GM21576 (cell line): ENCODE data around the gene IMMP2L.
"Not testable (repeated sequence)": the region's sequence is repeated elsewhere in the genome, so short reads cannot be mapped to it uniquely, and the experiment has no call there.

Experiments used
- ATAC-seq: cut with Tn5 transposase; IDR thresholded peaks from one replicate; pipeline ENCODE4 v1.9.1; 2021; ENCODE audit warnings: mild to moderate bottlenecking, moderate library complexity; ENCODE audit not compliant: unreplicated experiment

Gene IMMP2L

DNA sequence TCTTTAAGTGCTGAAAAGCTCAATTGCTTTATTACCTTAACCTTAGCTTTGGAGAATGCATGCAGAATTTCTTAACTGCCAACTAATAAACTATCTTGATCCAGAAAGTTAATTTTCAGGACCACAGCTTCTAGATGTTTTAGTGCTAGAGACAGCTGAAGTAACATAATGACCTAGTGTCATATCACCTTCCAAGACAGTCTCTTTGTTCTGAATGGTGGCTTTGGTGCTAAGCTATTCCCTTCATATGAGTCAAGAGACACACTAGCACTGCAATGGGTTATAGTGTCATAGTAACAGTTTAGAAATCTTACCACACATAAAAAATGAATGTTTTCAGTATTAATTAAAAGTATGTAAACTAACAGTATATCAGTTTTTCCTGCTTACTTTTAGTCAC is 586.8 kb downstream of the IMMP2L start:
- no peak for ATAC-seq

DNA sequence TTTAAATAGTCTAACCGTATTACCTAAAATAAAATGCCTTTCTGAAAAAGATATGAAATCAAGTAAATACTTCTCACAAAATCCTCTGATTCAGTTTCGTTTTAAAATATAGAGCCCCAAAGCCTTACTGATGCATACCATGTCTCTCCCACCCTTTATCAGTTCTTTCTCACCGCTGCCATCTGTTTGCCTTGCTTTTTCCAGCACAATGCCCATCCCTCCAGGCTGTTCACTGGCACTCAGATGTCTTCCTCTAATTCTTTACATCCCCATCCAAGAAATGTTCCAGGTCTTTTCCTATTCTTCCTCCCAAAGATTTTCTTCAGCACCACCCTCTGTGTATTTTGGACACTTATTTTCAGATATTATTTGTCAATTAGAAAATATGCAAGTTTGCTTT is 587.9 kb downstream of the IMMP2L start:
- no peak for ATAC-seq

DNA sequence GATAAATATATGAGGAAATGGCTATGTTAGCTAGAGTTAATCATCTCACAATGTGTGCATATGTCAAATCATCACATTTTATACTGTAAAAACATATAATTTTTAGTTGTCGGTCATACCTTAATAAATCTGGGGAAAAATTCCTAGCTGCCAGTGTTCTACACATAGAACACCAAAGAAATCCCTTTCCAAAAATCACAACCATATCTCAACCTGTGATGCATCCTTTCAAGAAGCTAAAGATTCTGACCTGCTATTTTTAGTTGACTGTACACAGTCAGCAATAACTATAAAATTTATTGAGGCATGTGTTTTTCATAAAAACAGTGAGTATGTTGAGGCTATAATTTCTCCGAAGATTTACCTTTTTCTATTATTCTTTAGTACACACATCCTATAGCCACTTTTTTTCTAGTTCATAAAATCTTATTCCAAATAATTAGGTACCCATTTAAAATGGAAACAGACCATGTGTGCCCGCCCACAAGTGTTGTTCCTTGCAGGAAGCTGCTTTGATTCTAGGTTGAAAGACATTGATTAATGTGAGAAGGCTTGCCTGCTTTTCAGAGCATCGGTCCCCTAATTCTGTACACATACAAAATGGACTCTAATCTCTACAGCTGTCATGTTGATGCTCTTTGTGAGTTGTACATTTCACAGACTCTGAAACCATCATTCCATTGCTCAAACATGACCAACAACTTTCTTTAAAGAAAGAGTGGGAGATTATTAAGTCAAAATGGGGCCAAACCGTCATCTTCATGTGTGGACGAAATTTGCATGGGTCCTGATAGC is 588.9 kb downstream of the IMMP2L start:
- no peak for ATAC-seq

DNA sequence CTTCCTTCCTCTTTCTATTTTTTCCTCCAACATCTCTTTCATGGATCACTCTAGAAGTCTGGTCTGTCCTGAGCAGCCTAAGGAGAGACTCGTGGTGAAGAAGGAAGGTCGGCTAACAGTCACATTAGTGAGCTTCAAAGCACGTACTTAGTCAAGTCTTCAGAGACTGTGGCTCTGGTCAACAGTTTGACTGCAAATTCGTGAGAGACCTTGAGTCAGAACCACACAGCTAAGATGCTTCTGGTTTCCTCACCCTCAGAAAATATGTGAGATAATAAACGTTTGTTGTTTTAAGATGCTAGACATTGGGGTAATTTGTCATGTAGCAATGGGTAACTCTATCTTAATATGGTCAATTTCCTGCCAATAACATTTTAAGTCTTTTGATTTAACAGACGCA is 597.5 kb downstream of the IMMP2L start:
- ATAC-seq = no peak

DNA sequence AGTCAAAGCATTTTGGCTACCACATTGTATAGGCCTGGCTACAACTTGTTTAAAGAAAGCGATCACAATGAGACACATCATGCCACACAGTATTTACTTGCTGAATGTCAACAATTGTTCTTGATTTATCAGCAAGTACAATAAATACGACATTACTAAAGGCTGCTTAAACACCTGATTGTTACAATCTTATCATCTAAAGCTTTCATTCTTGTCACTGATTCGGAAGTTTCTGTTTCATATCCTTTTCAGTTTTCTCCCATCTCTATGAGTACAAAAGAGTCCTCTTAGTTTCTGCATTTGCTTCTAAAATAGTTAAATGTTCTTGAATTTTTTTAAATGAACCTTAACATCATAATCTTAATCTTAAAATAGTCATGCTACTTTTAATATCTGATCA is 599.5 kb downstream of the IMMP2L start:
- ATAC-seq = no peak

DNA sequence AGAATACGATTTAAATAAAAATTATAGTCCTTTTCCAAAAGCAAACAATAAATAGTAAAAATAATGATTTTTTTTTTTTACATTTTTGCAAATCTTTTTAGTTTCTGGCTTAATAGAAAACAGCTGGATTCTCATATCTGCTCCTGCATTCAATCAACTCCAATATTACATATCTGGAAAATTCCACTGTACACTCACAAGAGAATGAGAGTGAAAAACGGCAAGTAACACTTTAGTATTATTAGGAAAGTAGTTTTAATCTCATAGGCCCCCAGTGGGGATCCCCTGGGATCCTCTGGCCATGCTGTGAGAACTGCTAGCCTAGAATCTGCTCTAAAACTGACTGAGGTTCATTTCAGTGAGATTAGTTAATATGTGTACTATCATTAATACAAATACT is 599.9 kb downstream of the IMMP2L start:
- ATAC-seq = no peak

DNA sequence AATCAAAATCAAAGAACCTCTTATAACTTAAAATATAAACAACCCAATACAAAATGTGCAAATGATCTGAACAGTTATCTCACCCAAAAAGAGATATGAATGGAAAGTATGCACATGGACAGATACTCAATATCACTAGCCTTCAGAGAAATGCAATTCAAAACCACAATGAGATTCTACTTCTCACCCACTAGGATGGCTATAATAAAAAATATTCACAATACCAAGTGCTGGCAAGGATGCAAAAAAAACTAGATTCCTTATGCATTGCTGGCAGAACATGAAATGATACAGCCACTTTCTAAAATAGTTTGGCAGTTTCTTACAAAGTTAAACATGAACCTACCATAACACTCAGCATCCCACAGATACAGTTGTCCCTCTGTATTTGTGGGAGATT is 601.5 kb downstream of the IMMP2L start:
- no peak for ATAC-seq

DNA sequence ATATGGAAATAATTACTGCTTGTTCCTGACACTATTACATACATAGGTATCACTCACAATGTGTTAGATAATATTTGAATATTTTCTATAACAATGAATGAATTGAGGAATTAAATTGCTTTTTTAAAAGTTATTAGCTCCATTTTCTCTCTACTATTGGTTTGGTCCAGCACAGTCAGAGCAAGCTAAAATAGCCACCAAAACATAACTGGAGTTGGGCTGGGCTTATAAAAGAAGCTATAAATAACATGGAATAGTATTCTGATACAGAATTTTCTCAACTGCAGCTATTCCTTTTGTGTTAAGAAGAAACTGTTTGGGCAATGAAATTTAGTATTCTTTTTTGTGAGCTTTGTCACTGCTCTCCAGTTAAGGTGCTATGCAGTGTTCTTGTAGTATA is 614.0 kb downstream of the IMMP2L start:
- ATAC-seq = no peak

DNA sequence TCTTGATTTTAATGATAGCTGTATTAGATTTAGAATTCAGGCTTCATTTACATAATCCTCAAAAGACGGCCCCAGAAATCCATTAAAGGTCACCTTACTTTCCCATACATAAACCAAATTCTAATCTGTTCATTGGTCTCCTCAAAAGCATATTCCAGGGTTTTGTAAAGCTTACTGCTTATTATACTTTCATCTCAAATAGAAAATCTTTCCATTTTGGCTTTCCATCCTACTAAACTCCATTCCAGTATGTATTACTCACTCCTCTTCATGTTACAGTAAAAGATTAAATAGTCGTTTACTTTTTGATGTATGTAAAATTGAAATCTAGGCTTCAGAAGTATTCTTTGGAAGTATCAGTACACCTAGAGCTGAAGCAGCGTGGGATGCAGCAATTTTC is 614.9 kb downstream of the IMMP2L start:
- ATAC-seq = no peak

DNA sequence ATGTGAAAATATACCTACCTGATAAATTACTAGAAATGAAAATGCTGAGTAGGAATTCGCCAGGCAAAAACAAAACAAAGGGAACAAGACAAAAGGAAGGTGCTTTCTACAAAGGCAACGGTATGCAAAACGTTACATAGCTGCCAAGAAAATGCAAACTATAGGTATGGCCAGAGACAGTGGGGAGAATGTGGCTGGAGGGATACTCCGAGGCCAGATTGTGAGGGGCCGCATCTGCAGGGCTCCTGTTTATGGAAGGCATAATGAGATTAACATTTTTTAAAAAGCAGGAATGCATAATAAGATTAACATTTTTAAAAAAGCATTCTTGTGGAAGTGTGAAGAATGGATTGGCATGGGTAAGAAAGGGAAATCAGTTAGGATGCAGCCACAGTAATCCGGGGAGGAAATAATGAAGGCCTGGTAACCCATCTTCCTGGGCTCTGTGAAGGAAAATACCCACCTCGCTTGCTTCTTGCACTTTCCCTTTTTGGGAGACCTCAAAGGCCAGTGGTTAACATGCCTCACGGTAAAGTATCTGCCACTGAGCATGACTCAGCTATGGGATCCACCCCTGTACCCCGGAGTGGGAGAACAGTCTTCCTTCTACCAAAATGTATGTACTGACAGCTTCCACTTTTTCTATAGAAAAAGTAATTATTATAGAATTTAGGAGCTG is 617.2 kb downstream of the IMMP2L start:
- no peak for ATAC-seq

DNA sequence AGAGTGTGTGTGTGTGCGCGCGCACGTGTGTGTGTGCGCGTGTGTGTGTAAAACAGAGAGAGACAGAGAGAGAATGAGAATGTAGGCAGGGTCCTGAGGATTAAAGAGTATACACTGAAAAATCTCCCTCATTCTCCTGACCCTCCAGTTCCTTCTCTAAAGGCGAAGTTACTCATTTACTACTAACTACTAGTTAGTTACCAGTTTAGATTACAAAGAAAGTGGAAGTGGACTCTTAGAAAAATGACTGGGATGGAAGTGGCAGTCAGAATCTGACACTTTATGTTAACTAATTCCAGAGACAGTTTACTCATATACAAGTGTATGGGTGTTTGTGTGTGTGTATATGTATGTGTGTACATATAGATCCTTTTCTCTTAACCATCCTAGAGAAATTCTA is 617.8 kb downstream of the IMMP2L start:
- no peak for ATAC-seq

DNA sequence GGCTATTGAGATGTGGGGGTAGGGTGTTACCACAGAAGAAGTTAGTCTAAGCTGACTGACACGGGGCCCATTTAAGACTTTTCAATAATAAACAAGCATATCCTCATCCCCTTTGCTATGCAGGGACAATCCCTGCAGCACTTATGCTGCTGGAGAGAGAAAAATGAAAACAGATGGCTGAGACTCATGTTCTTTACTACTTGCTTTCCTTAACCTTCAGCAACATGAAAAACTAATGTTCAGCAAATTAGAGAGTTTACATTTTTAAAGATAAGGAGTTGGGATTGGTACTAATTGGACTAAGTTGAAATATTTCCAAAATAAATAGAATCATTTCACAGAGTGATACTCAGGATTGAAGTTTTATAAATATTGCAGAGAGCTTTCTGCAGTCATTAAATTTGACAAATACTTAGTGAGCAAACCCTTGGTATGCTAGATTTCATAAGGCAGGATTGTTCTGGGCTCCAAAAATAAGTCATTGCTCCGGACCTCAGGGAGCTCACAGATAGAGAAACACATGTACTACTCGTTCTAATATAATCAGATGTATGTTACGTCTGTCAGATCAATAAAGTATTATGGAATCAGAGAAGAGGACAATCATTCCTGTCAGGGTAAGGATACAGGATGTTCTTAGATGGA is 618.5 kb downstream of the IMMP2L start:
- ATAC-seq = no peak

DNA sequence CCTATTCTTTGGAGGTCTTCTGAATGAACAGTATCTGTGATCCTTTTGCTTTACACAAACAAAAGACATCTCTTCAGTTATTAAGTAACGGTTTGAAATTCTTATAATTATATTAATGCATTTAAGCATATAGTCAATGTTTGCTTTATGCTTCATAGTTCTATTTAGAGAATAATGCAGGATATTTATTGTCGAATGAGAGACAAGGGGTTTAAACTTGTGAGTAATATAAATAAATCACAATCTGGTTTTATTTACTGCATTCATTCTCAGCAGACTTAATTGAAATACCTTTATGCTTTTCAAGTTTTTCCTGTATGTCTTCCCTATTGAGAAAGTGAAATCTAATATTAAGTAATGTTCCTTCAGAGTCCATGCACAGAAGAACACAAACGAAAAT is 620.9 kb downstream of the IMMP2L start:
- no peak for ATAC-seq

DNA sequence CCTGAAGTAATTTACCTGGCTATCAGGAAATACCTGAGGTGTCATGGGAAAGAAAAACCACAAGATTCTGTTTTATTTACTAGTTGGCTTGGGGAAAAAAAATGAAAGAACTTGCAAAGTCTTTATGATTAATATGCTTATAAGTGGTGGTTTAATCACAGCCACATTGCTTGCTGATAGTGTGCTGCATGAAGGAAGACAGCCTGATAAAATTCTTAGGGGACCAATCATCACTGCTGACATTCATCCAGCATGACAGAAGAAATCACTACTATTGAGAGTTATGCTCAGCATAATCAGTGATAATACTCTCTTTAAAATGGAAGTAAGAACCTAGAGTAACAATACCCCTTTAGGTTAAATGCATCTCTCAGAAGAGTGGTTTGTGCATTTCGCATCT is 621.5 kb downstream of the IMMP2L start:
- no peak for ATAC-seq

DNA sequence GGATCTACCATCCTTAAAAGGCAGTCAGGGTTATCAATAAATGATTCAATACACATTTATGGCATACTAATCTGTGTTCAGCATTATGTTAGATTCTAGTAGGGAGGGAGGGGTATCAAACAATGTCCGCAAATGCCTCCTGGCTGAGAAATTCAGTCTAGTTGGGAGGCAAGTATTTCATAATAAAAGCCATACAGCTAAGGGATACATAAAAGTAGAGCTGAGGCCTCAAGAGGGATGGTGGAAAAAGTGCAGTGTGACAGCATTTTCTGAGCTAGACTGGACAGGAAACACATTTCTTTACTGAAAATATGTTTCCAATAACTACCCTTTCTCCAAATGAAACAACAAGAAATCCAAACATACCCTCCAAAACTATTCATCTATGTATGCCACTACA is 624.1 kb downstream of the IMMP2L start:
- ATAC-seq = no peak

DNA sequence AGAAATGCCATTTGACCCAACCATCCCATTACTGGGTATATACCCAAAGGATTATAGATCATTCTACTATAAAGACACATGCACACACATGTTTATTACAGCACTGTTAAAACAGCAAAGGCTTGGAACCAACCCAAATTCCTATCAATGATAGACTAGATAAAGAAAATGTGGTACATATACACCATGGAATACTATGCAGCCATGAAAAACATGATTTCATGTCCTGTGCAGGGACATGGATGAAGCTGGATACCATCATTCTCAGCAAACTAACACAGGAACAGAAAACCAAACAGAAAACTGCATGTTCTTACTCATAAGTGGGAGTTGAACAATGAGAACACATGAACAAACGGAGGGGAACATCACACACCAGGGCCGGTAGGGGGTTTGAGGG is 625.6 kb downstream of the IMMP2L start:
- not testable (repeated sequence) for ATAC-seq

DNA sequence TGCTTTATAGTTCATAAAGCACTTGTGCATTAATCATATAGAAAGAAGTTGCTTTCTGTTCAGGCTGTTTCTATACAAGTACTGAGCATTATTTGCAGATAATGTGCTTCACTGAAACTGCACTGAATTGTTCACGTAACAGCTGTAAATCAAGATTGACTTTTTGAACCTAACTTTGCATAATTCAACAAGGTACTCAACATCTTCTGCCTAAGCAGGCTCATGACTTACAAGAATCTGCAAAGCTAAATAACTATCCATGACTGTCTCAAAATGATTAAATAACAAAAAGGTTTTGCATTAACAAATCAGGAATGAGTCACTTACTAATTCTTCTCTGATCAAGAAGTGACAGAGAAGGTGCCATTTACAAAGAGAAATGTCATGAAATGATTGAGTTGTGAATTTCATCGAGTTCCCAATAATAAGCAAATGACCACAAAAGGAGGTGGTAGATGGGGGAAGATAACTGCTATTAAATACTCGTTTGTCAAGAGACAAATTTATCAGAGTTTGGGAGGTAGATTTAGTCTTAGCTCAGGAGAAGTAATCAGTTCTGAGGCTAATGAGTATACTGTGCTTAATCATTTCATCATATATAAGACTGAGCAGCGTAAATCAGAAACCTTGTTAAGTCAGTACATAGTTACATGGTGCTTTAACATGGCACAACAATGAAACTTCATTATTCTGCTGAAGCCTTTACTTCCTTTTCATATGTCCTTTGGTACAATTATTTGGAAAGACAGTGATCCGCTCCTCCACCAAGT is 632.6 kb downstream of the IMMP2L start:
- no peak for ATAC-seq

DNA sequence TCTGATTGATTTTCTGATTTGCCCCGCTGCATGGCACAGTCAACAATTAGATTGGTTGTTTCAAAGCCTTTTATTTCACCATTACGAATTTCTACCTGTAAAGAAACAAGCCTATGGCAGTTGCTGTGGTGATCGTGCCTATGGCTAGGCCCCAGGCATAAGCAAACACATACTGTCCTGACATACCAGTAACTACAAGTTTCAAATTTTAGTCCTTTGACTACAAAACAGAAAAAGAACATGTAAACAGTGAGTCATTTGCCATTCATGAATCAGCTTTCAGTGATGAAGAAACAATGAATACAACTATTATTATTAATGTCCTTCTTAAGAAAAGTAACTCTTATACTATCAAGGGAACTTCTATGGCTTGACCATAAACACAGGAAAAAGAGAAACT is 639.4 kb downstream of the IMMP2L start:
- no peak for ATAC-seq

DNA sequence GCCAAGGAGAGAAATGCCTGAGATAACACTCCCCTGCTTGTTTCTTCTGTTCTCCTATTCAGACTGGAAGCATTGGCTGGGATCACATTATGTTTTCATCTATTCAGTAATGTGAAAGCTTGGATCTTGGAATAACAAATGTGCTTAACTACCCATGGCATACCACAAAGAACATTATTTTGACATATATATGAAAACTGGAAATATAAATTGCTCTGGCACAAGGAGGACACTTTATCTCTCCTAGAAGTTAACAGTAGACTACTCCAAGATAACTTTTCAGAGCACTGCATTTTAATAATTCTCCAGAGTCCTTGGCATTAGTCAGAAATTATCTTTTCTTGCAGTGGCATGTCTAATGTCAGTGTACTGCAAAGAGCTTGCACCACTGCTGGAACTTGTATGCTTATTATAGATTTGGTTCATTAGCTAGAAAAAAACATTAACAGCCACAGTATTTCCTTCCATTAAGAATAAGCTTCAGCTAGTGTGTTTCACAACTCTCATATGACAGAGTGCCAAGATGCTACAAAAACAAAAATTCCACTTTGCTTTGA is 640.6 kb downstream of the IMMP2L start:
- ATAC-seq = no peak

DNA sequence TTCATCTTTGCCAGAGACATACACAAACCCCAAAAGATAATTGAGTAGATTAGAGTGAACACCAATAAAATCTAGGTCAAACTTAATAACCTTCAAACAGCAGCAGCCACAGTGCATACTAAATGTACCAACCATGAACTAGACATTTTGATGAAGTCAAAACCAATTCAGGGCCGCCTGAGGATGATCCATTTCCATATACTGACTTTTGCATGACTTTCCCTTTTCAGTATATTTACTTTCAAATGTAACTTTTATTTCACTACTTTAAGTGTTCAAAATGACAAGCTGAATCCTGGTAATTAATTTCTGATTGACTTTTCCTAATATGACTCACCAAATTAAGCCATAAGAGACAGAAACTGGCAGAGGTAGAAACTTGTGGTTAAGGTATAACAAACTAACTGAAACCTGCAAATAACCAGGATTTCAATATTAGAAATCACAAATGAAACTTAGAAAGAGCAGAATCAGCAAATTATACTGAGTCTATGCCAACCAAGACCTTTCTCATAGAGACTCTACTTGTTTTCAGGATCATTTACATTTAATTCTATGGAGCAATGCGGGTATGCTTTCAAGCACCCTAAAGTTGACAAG is 643.2 kb downstream of the IMMP2L start:
- ATAC-seq = peak; percentile 75

DNA sequence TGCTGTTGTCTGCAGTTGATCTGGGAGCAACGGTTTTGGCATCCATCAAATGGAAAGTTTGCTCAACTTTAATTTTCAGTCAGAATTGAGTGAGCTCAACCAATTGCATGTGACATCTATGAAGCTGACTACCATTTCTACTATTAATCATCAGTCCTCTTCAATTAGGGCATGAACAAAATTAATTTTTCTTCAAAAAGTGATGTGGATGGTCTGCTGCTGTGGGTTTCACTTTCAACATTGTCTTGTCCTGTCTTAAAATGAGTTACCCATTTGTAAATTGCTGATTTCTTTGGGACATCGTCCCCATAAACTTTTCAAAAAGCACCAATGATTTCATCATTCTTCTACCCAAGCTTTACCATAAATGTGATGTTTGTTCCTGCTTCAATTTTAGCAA is 648.0 kb downstream of the IMMP2L start:
- no peak for ATAC-seq
